GM21360 (cell line): Measurements from ENCODE around the gene JAKMIP1.
A peak's percentile ranks its signal among the peaks of the same experiment; 100 is the strongest.
"Not testable (repeated sequence)": the region's sequence is repeated elsewhere in the genome, so short reads cannot be mapped to it uniquely, and the experiment has no call there.

Experiments used
- ATAC-seq: cut with Tn5 transposase; IDR thresholded peaks from one replicate; pipeline ENCODE4 v1.9.1; 2021; ENCODE audit warnings: mild to moderate bottlenecking, moderate library complexity; ENCODE audit not compliant: unreplicated experiment

Gene JAKMIP1

GRCh38 chr4:5999356-5999755 is 201.0 kb downstream of the JAKMIP1 start:
- ATAC-seq, result no peak

GRCh38 chr4:5998333-5998936 is 201.9 kb downstream of the JAKMIP1 start:
- ATAC-seq, result peak; percentile 65

GRCh38 chr4:5996641-5997040 is 203.7 kb downstream of the JAKMIP1 start:
- no peak for ATAC-seq

- no peak for ATAC-seq
Measured at GRCh38 chr4:5995901-5996623, 204.3 kb downstream of the JAKMIP1 start.

GRCh38 chr4:5993876-5994811 is 206.2 kb downstream of the JAKMIP1 start:
- no peak for ATAC-seq

- ATAC-seq, result not testable (repeated sequence)
Measured at GRCh38 chr4:5993346-5993745, 207.0 kb downstream of the JAKMIP1 start.

- no peak for ATAC-seq
Measured at GRCh38 chr4:5992828-5993321, 207.5 kb downstream of the JAKMIP1 start.

- ATAC-seq, result no peak
Measured at GRCh38 chr4:5992171-5992827, 208.1 kb downstream of the JAKMIP1 start.

GRCh38 chr4:5991405-5991804 is 208.9 kb downstream of the JAKMIP1 start:
- ATAC-seq, result no peak

- ATAC-seq, result no peak
Measured at GRCh38 chr4:5990446-5991160, 209.7 kb downstream of the JAKMIP1 start.

- no peak for ATAC-seq
Measured at GRCh38 chr4:5989236-5990225, 210.8 kb downstream of the JAKMIP1 start.

- no peak for ATAC-seq
Measured at GRCh38 chr4:5988086-5988845, 212.1 kb downstream of the JAKMIP1 start.

- no peak for ATAC-seq
Measured at GRCh38 chr4:5984843-5985242, 215.5 kb downstream of the JAKMIP1 start.

- ATAC-seq, result no peak
Measured at GRCh38 chr4:5982156-5982973, 218.0 kb downstream of the JAKMIP1 start.

GRCh38 chr4:5980436-5981155 is 219.8 kb downstream of the JAKMIP1 start:
- no peak for ATAC-seq

GRCh38 chr4:5979981-5980380 is 220.4 kb downstream of the JAKMIP1 start:
- ATAC-seq, result no peak

- ATAC-seq, result no peak
Measured at GRCh38 chr4:5976921-5977320, 223.4 kb downstream of the JAKMIP1 start.
